Stomach (tissue), 4 donors: Measurements from ENCODE around the gene CCDC69.

Experiments used
- EP300 ChIP-seq: sonication (generic); formaldehyde crosslinking; IDR thresholded peaks from one replicate; pipeline ENCODE4 v1.6.1; 2017; ENCODE audit warnings: antibody characterized with exemption
- POLR2A ChIP-seq, 4 donors: fragments of 450-650 bp; IDR thresholded peaks; one replicate each; pipeline ENCODE4 v1.6.1; 2016; ENCODE audit warnings: antibody characterized with exemption in 4 of 4, control low read depth in 2 of 4, mild to moderate bottlenecking in 1 of 4, moderate library complexity in 1 of 4
- TF ChIP-seq, protein P1 (sequence below), 7 experiments: fragments of 450-650 bp in 4 of 7; fragments of 200-600 bp in 3 of 7; sonication (generic) in 3 of 7; IDR thresholded peaks; one replicate each; pipeline ENCODE4 v1.5.1; 2016 to 2019; ENCODE audit warnings: antibody characterized with exemption in 7 of 7, control low read depth in 2 of 7, mild to moderate bottlenecking in 1 of 7

DNA sequence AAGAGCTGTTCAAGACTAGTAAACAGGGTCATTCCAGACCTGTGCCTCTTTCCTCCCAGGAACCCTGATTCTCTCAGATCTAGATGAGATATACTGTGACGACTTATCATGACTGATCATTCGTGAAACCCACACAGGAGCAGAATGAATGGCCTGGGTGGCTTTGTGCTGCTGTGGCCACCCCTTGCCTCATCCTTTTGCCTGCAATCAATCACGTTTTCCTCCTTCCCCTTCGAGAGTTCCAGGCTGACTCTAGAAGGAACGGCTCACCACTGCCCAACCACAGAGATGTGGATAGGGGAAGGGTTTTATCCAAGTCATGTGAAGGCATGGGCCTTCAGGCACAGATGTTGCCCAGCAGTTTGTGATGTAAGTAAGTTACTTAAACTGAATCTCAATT is 72.1 kb downstream of the CCDC69 start:
- TF ChIP-seq POLR2A (IDR thresholded peaks at IDR 0.05): no peak
- TF ChIP-seq, protein P1, sequence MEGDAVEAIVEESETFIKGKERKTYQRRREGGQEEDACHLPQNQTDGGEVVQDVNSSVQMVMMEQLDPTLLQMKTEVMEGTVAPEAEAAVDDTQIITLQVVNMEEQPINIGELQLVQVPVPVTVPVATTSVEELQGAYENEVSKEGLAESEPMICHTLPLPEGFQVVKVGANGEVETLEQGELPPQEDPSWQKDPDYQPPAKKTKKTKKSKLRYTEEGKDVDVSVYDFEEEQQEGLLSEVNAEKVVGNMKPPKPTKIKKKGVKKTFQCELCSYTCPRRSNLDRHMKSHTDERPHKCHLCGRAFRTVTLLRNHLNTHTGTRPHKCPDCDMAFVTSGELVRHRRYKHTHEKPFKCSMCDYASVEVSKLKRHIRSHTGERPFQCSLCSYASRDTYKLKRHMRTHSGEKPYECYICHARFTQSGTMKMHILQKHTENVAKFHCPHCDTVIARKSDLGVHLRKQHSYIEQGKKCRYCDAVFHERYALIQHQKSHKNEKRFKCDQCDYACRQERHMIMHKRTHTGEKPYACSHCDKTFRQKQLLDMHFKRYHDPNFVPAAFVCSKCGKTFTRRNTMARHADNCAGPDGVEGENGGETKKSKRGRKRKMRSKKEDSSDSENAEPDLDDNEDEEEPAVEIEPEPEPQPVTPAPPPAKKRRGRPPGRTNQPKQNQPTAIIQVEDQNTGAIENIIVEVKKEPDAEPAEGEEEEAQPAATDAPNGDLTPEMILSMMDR (IDR thresholded peaks at IDR 0.05): no peak
- TF ChIP-seq EP300: no peak
